Lower leg skin (tissue), 3 donors: ENCODE measurements around the gene C9orf50.

Source experiments
- POLR2A ChIP-seq, 2 donors: fragments of 450-650 bp; IDR thresholded peaks; one replicate each; pipeline ENCODE4 v1.6.1; 2016 to 2017; ENCODE audit warnings: antibody characterized with exemption in 2 of 2, mild to moderate bottlenecking in 1 of 2, moderate library complexity in 1 of 2
- TF ChIP-seq, protein P1 (sequence below), 3 donors: fragments of 450-650 bp; IDR thresholded peaks; one replicate each; pipeline ENCODE4 v1.5.1; 2016; ENCODE audit warnings: antibody characterized with exemption in 3 of 3, mild to moderate bottlenecking in 3 of 3, moderate library complexity in 2 of 3

DNA sequence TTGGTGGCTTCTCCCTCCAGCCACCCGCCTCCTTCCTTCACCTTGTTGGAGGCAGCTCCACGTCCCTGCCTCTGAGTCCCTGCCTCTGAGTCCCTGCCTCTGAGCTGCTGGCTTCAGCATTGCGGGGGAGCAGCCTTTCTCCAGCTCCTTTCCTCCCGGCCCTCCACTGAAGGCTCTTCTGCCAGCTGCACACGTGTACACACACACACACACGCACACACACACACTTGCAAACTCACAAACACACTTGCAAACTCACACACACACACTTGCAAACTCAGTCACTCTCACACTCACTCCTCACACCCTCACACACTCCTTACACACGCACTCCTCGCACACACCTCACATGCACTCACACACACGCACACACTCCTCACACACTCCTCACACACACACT is 45.1 kb downstream of the C9orf50 start:
- TF ChIP-seq, protein P1, sequence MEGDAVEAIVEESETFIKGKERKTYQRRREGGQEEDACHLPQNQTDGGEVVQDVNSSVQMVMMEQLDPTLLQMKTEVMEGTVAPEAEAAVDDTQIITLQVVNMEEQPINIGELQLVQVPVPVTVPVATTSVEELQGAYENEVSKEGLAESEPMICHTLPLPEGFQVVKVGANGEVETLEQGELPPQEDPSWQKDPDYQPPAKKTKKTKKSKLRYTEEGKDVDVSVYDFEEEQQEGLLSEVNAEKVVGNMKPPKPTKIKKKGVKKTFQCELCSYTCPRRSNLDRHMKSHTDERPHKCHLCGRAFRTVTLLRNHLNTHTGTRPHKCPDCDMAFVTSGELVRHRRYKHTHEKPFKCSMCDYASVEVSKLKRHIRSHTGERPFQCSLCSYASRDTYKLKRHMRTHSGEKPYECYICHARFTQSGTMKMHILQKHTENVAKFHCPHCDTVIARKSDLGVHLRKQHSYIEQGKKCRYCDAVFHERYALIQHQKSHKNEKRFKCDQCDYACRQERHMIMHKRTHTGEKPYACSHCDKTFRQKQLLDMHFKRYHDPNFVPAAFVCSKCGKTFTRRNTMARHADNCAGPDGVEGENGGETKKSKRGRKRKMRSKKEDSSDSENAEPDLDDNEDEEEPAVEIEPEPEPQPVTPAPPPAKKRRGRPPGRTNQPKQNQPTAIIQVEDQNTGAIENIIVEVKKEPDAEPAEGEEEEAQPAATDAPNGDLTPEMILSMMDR (IDR thresholded peaks at IDR 0.05), result no peak
- no peak for TF ChIP-seq POLR2A (IDR thresholded peaks at IDR 0.05)
